ENCODE data around the gene DNAH17. TPM values are rescaled to one million over a fixed set of nuclear protein-coding genes. Genes with fewer than 3 reads are reported as not detected.

Gene DNAH17
- total RNA-seq, 1 donor from 2014 or later, result not detected

GRCh38 chr17:78486228-78486802 lies 90.9 kb downstream of the DNAH17 start:
- Mint-ChIP-seq H3K27ac (no peak overlapping the region), H3K4me3 (no peak overlapping the region), H3K9me3 (no peaks in the 10 kb centered on the region), H3K27me3 (ENCODE audit: insufficient read depth, low read depth) (peaks cover 16% of the 10 kb centered on the region), H3K4me1 (no peaks in the 10 kb centered on the region), H3K36me3 (no peaks in the 10 kb centered on the region)
- Histone ChIP-seq H3K27me3 (peaks cover 16% of the 10 kb centered on the region), H3K36me3 (no peaks in the 10 kb centered on the region), H3K4me1 (no peaks in the 10 kb centered on the region), H3K9ac (no peak overlapping the region), H3K4me2 (no peak overlapping the region), H3K27ac (no peak overlapping the region), H3K4me3 (no peak overlapping the region), H2AFZ (replicated peaks) (no peak overlapping the region), H3K79me2 (ENCODE audit: low read depth) (no peaks in the 10 kb centered on the region), H3F3A (ENCODE audit: low read depth) (no peaks in the 10 kb centered on the region), H4K20me1 (ENCODE audit: low read depth) (no peaks in the 10 kb centered on the region), H3K9me3 (ENCODE audit: low read depth) (no peaks in the 10 kb centered on the region)
- TF ChIP-seq EZH2 (IDR thresholded peaks at IDR 0.05), result no peak
- no peak for DNase-seq (ENCODE audit: low spot score)

GRCh38 chr17:78485290-78486168 lies 91.7 kb downstream of the DNAH17 start:
- no peaks in the 10 kb centered on the region for H4K20me1 ChIP-seq (ENCODE audit: low read depth)
- DNase-seq (ENCODE audit: low spot score), result no peak
- H3K36me3 ChIP-seq, result no peaks in the 10 kb centered on the region
- peaks cover 16% of the 10 kb centered on the region for H3K27me3 Mint-ChIP-seq (ENCODE audit: insufficient read depth, low read depth)
- no peaks in the 10 kb centered on the region for H3K4me1 ChIP-seq
- no peaks in the 10 kb centered on the region for H3K79me2 ChIP-seq (ENCODE audit: low read depth)
- H3K4me3 ChIP-seq, result peak overlapping the region; percentile 58
- H3K27ac Mint-ChIP-seq, result no peak overlapping the region
- TF ChIP-seq EZH2phosphoT487 (IDR thresholded peaks at IDR 0.05) (no peak), CTCF (IDR thresholded peaks at IDR 0.05) (no peak), EZH2 (IDR thresholded peaks at IDR 0.05) (no peak)
- no peak overlapping the region for H3K4me3 Mint-ChIP-seq
- no peaks in the 10 kb centered on the region for H3K36me3 Mint-ChIP-seq
- H3K4me2 ChIP-seq, result peak overlapping the region; percentile 87
- no peaks in the 10 kb centered on the region for H3K9me3 ChIP-seq (ENCODE audit: low read depth)
- no peak overlapping the region for H3K9ac ChIP-seq
- no peaks in the 10 kb centered on the region for H3K4me1 Mint-ChIP-seq
- H3K27me3 ChIP-seq, result peaks cover 16% of the 10 kb centered on the region
- H3K9me3 Mint-ChIP-seq, result no peaks in the 10 kb centered on the region
- peak overlapping the region; percentile 96 for H2AFZ ChIP-seq (replicated peaks)
- H3F3A ChIP-seq (ENCODE audit: low read depth), result no peaks in the 10 kb centered on the region
- H3K27ac ChIP-seq, result no peak overlapping the region

- Histone ChIP-seq H3K36me3 (no peaks in the 10 kb centered on the region), H3K4me1 (no peaks in the 10 kb centered on the region), H3K4me3 (peak overlapping the region; percentile 58), H3K9ac (no peak overlapping the region), H3K4me2 (peak overlapping the region; percentile 87), H3K79me2 (ENCODE audit: low read depth) (no peaks in the 10 kb centered on the region), H3K9me3 (ENCODE audit: low read depth) (no peaks in the 10 kb centered on the region), H3K27me3 (peaks cover 16% of the 10 kb centered on the region), H3F3A (ENCODE audit: low read depth) (no peaks in the 10 kb centered on the region), H4K20me1 (ENCODE audit: low read depth) (no peaks in the 10 kb centered on the region), H3K27ac (no peak overlapping the region), H2AFZ (replicated peaks) (peak overlapping the region; percentile 96)
- Mint-ChIP-seq H3K27ac (no peak overlapping the region), H3K27me3 (ENCODE audit: insufficient read depth, low read depth) (peaks cover 16% of the 10 kb centered on the region), H3K4me1 (no peaks in the 10 kb centered on the region), H3K36me3 (no peaks in the 10 kb centered on the region), H3K9me3 (no peaks in the 10 kb centered on the region), H3K4me3 (no peak overlapping the region)
- DNase-seq (ENCODE audit: low spot score), result peak; percentile 69
- TF ChIP-seq CTCF (IDR thresholded peaks at IDR 0.05), result no peak
- TF ChIP-seq EZH2phosphoT487 (IDR thresholded peaks at IDR 0.05), result no peak
- TF ChIP-seq EZH2 (IDR thresholded peaks at IDR 0.05), result no peak
Observed at GRCh38 chr17:78484271-78485246, 92.6 kb downstream of the DNAH17 start.
